B cell (primary cell): Measurements from ENCODE around the gene RAPGEF6. TPM values are rescaled to one million over a fixed set of nuclear protein-coding genes. Genes with fewer than 3 reads are reported as not detected.
"Not testable (repeated sequence)": the region's sequence is repeated elsewhere in the genome, so short reads cannot be mapped to it uniquely, and the experiment has no call there.

Experiments
- ATAC-seq: fragments of 200-7000 bp; cut with Tn5 transposase; one replicate; pipeline ENCODE4 v1.10.0; 2021; ENCODE audit warnings: low read depth, mild to moderate bottlenecking, moderate number of reproducible peaks, moderate library complexity
- CTCF ChIA-PET: fragments of 350-600 bp; sonication (Branson Sonifier 250); formaldehyde crosslinking; loops from one replicate; lab custom pipeline; 2021; ENCODE audit warnings: antibody characterized with exemption, inconsistent platforms; lab: Charles Lee
- POLR2A ChIA-PET: fragments of 350-600 bp; sonication (Branson Sonifier 250); formaldehyde crosslinking; loops from one replicate; lab custom pipeline; 2021; ENCODE audit warnings: antibody characterized with exemption; lab: Charles Lee
- DNase-seq: peaks from one replicate; pipeline ENCODE4 v3.0.0; 2013
- H2AFZ ChIP-seq: 2 replicates; pipeline ENCODE4 v1.6.1; 2012; ENCODE audit warnings: mild to moderate bottlenecking, low read depth, low read length; ENCODE audit not compliant: insufficient read depth, poor library complexity, severe bottlenecking
- H3K27ac ChIP-seq, 2 donors: 1 replicate in 1 of 2; 2 replicates in 1 of 2; pipeline ENCODE4 v1.5.1; 2012 to 2013; ENCODE audit warnings: low read length in 2 of 2, mild to moderate bottlenecking in 2 of 2, moderate library complexity in 1 of 2
- H3K27me3 ChIP-seq, 4 experiments: fragments of 200-600 bp in 1 of 4; sonication (generic) in 1 of 4; replicated peaks in 1 of 4; 1 replicate in 2 of 4; 2 replicates in 2 of 4; pipeline versions ENCODE4 v1.6.1 to v1.7.0; 2013 to 2016; ENCODE audit warnings: low read length in 3 of 4, mild to moderate bottlenecking in 2 of 4, mixed read lengths in 1 of 4, moderate library complexity in 1 of 4; ENCODE audit not compliant: insufficient read depth in 4 of 4, control insufficient read depth in 3 of 4; ENCODE audit errors: control extremely low read depth in 1 of 4
- H3K36me3 ChIP-seq, 2 experiments: replicated peaks in 1 of 2; 1 replicate in 1 of 2; 2 replicates in 1 of 2; pipeline versions ENCODE4 v1.6.1 to v1.7.1; 2013; ENCODE audit warnings: low read length in 1 of 2; ENCODE audit not compliant: insufficient read depth in 2 of 2, control insufficient read depth in 1 of 2; ENCODE audit errors: control extremely low read depth in 1 of 2, extremely low read depth in 1 of 2
- H3K4me1 ChIP-seq, 2 donors: fragments of 200-600 bp in 1 of 2; sonication (generic) in 1 of 2; 1 replicate in 1 of 2; 2 replicates in 1 of 2; pipeline versions ENCODE4 v1.5.1 to v1.6.1; 2013 to 2017; ENCODE audit warnings: low read length in 2 of 2; ENCODE audit not compliant: control insufficient read depth in 2 of 2, insufficient read depth in 2 of 2
- H3K4me2 ChIP-seq: replicated peaks from 2 replicates; pipeline ENCODE3; 2012; ENCODE audit warnings: mild to moderate bottlenecking, low read depth, low read length; ENCODE audit not compliant: poor library complexity, severe bottlenecking
- H3K4me3 ChIP-seq, 5 experiments: fragments of 200-600 bp in 1 of 5; sonication (generic) in 1 of 5; 1 replicate in 3 of 5; 2 replicates in 2 of 5; pipeline versions ENCODE4 v1.5.1 to v1.7.0; 2011 to 2016; ENCODE audit warnings: low read length in 4 of 5, mild to moderate bottlenecking in 4 of 5, low read depth in 2 of 5, control low read depth in 1 of 5, moderate library complexity in 1 of 5; ENCODE audit not compliant: insufficient read depth in 1 of 5; ENCODE audit errors: control extremely low read depth in 1 of 5, extremely low read depth in 1 of 5
- H3K79me2 ChIP-seq: fragments of 200-600 bp; sonication (generic); one replicate; pipeline ENCODE4 v1.6.0; 2016; ENCODE audit warnings: low read length; ENCODE audit not compliant: control insufficient read depth, insufficient read depth
- H3K9ac ChIP-seq: fragments of 200-600 bp; sonication (generic); 2 replicates; pipeline ENCODE4 v1.6.1; 2017; ENCODE audit warnings: mild to moderate bottlenecking, low read length, moderate library complexity
- H3K9me3 ChIP-seq, 3 donors: one replicate each; pipeline versions ENCODE4 v1.6.1 to v1.7.1; 2013; ENCODE audit warnings: low read length in 2 of 3; ENCODE audit not compliant: control insufficient read depth in 2 of 3, insufficient read depth in 1 of 3; ENCODE audit errors: control extremely low read depth in 1 of 3
- H4K20me1 ChIP-seq: 2 replicates; pipeline ENCODE4 v1.6.0; 2012; ENCODE audit warnings: mild to moderate bottlenecking, low read length; ENCODE audit not compliant: insufficient read depth, control insufficient read depth, poor library complexity, severe bottlenecking
- H3K27ac Mint-ChIP-seq: one replicate; pipeline ENCODE4 v1.8.0; 2021; ENCODE audit warnings: mixed read lengths
- H3K27me3 Mint-ChIP-seq: one replicate; pipeline ENCODE4 v1.8.0; 2021; ENCODE audit warnings: mixed read lengths
- H3K4me1 Mint-ChIP-seq: one replicate; pipeline ENCODE4 v1.8.0; 2021; ENCODE audit warnings: mixed read lengths
- H3K4me3 Mint-ChIP-seq: one replicate; pipeline ENCODE4 v1.8.0; 2021; ENCODE audit warnings: mixed read lengths
- H3K9me3 Mint-ChIP-seq: one replicate; pipeline ENCODE4 v1.8.0; 2022; ENCODE audit warnings: mixed read lengths; ENCODE audit not compliant: insufficient read depth
- EZH2 ChIP-seq: IDR thresholded peaks from 2 replicates; pipeline ENCODE4 v1.6.1; 2012; ENCODE audit warnings: borderline replicate concordance, low read depth, mild to moderate bottlenecking, moderate library complexity, low read length; ENCODE audit not compliant: insufficient read depth, poor library complexity, severe bottlenecking
- WGBS: methylation state at CpG from one replicate; pipeline ENCODE4 v1.1.5; 2013; ENCODE audit warnings: missing lambda C conversion rate; ENCODE audit not compliant: insufficient coverage; 5-methylcytosine and 5-hydroxymethylcytosine counted together
- intact Hi-C: fragments of 100-400 bp; cut with micrococcal nuclease; formaldehyde crosslinking; loops from one replicate; pipeline ENCODE4 v1.10.0; 2022
- polyA plus RNA-seq: library from polyadenylated mRNA; depleted of rRNA; stranded (reverse); fragments of >200 nt; gene quantifications from 2 replicates; pipeline ENCODE4 v1.2.3, GENCODE V29; 2012
- total RNA-seq, 2 donors: library from RNA; stranded (reverse); fragments of 120-200 nt in 1 of 2; gene quantifications; 1 replicate in 1 of 2; 2 replicates in 1 of 2; pipeline versions ENCODE4 v1.2.3 to v1.2.4, GENCODE V29; 2013 to 2022
- TF ChIP-seq, protein P1 (sequence below): fragments of 200-600 bp; IDR thresholded peaks from one replicate; pipeline ENCODE4 v1.8.0; 2022; ENCODE audit warnings: antibody characterized with exemption, mild to moderate bottlenecking

RAPGEF6 gene
- total and polyA plus RNA-seq, 2 donors (not counting 1 experiment from before 2014, with no cell fraction given), result 9.8 to 56.2 TPM

DNA sequence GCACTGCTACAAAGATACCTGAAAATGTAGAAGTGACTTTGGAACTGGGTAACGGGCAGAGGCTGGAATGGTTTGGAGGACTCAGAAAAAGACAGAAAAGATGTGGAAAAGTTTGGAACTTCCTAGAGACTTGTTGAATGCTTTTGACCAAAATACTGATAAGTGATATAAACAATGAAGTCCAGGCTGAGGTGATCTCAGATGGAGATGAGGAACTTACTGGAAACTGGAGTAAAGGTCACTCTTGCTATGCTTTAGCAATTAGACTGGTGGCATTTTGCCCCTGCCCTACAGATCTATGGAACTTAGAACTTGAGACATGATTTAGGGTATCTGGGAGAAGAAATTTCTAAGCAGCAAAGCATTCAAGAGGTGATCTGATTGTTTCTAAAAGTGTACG is 41.6 kb downstream of the RAPGEF6 start:
- H3K4me2 ChIP-seq, ATAC-seq, H3K4me3 ChIP-seq, intact Hi-C loops, DNase-seq, POLR2A ChIA-PET, H3K27me3 ChIP-seq, H3K9ac ChIP-seq, H3K36me3 ChIP-seq, H3K27me3 Mint-ChIP-seq, H3K9me3 Mint-ChIP-seq, H3K9me3 ChIP-seq, H2AFZ ChIP-seq, H3K27ac ChIP-seq: not testable (repeated sequence)
- WGBS, result 50% methylated on average over 2 of the region's 2 CpGs
- peak overlapping the region; percentile 73 for H3K27ac Mint-ChIP-seq
- peak overlapping the region; percentile 65 for H3K4me3 Mint-ChIP-seq
- peaks cover 24% of the 10 kb centered on the region in 2 donors for H3K4me1 ChIP-seq
- H3K4me1 Mint-ChIP-seq, result peaks cover 42% of the 10 kb centered on the region
- CTCF ChIA-PET, result interaction anchor here (2.9 to 10.4 kb wide), 2 partner anchors 415 to 470 kb away, joined by 11 to 405 read pairs; partner anchors contain the start of gene ACSL6
- peaks cover 59% of the 10 kb centered on the region for H3K79me2 ChIP-seq
- peaks cover 23% of the 10 kb centered on the region for H4K20me1 ChIP-seq

DNA sequence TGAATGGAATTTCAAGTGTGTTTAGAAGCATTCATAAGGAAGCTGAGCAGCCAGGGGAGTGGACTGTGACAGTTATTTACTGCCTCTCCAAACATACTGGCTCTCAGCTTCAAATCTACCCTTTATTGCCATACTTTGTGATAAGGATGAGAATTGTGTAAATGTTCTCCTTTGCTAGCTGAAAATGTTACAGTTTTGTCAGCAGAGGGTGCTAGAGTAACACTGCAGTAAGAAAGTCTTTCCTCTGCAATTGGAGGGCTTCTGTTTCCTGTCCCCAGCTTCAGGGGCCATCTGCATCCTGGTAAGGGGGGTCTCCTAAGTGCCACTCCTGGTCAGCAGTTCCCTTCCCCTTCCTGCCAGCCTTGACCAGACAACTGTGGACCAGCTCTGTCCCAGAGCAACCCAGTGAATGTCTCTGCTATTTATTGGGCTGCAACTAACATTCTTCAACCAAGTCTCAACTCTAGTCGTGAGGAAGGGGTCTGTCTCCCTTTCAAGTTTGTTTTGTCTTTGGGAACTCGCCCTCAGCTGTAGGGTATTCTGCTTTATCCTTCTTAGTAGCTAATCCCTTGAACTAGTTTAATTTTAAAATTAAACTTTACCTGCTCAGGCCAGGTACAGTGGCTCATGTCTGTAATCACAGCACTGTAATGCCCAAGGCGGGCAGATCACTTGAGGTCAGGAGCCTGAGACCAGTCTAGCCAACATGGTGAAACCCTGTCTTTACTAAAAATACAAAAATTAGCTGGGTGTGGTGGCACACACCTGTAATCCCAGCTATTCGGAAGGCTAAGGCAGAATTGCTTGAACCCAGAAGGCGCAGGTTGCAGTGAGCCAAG is 45.3 kb downstream of the RAPGEF6 start:
- Histone ChIP-seq H3K27ac (peak overlapping the region in 1 of 2 donors; percentile 4), H2AFZ (no peak overlapping the region), H3K36me3 (peaks cover 0 to 5% of the 10 kb centered on the region in 2 experiments), H3K4me1 (peaks cover 13 to 19% of the 10 kb centered on the region in 2 donors), H3K9ac (no peak overlapping the region), H3K4me3 (no peak overlapping the region), H3K9me3 (peaks cover 0 to 8% (median 0%) of the 10 kb centered on the region in 3 donors), H3K79me2 (peaks cover 60% of the 10 kb centered on the region), H3K27me3 (no peaks in the 10 kb centered on the region), H4K20me1 (peaks cover 52% of the 10 kb centered on the region), H3K4me2 (no peak overlapping the region)
- H3K9me3 Mint-ChIP-seq, result no peaks in the 10 kb centered on the region
- CTCF ChIA-PET, result interaction anchor here (0.6 to 10.4 kb wide), 68 partner anchors 10 to 480 kb away, joined by 3 to 405 read pairs (median 4); partner anchors contain the start of genes ACSL6 and FNIP1
- DNase-seq (peak; percentile 75), ATAC-seq (peak; percentile 54)
- H3K27me3 Mint-ChIP-seq, result no peaks in the 10 kb centered on the region
- H3K4me3 Mint-ChIP-seq, result no peak overlapping the region
- TF ChIP-seq, protein P1, sequence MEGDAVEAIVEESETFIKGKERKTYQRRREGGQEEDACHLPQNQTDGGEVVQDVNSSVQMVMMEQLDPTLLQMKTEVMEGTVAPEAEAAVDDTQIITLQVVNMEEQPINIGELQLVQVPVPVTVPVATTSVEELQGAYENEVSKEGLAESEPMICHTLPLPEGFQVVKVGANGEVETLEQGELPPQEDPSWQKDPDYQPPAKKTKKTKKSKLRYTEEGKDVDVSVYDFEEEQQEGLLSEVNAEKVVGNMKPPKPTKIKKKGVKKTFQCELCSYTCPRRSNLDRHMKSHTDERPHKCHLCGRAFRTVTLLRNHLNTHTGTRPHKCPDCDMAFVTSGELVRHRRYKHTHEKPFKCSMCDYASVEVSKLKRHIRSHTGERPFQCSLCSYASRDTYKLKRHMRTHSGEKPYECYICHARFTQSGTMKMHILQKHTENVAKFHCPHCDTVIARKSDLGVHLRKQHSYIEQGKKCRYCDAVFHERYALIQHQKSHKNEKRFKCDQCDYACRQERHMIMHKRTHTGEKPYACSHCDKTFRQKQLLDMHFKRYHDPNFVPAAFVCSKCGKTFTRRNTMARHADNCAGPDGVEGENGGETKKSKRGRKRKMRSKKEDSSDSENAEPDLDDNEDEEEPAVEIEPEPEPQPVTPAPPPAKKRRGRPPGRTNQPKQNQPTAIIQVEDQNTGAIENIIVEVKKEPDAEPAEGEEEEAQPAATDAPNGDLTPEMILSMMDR, result peak; percentile 96
- no peak for TF ChIP-seq EZH2
- no peak overlapping the region for H3K27ac Mint-ChIP-seq
- 75% methylated on average over 4 of the region's 5 CpGs for WGBS
- POLR2A ChIA-PET, result interaction anchor here (1.0 kb wide), 1 partner anchor 418 kb away, joined by 5 read pairs; no protein-coding TSS in a partner anchor
- intact Hi-C loops, result loop anchor here (1.0 to 10.0 kb wide), 4 partner anchors 45 to 474 kb away; partner anchors contain the start of gene RAPGEF6
- H3K4me1 Mint-ChIP-seq, result peaks cover 23% of the 10 kb centered on the region
